Hematopoietic multipotent progenitor cell (in vitro differentiated cells): ENCODE data around the gene PPT1. TPM values are rescaled to one million over a fixed set of nuclear protein-coding genes. Genes with fewer than 3 reads are reported as not detected.
A peak's percentile ranks its signal among the peaks of the same experiment; 100 is the strongest.
"Not testable (repeated sequence)": the region's sequence is repeated elsewhere in the genome, so short reads cannot be mapped to it uniquely, and the experiment has no call there.

Source experiments
- DNase-seq, 3 donors: peaks; one replicate each; pipeline ENCODE4 v3.0.0-alpha.2; 2011 to 2015; ENCODE audit warnings: low read depth in 2 of 3, low spot score in 2 of 3
- total RNA-seq: library from RNA; depleted of rRNA; stranded (reverse); fragments of >200 nt; gene quantifications from one replicate; pipeline ENCODE4 v1.2.3, GENCODE V29; 2012

Gene PPT1
- total RNA-seq, 1 donor: 73.5 TPM

- DNase-seq: peak in 1 of 3 donors; percentile 40
Observed at GRCh38 chr1:40057310-40058030, 39.6 kb downstream of the PPT1 start.

GRCh38 chr1:40056519-40057309 is 40.3 kb downstream of the PPT1 start:
- no peak for DNase-seq

DNA sequence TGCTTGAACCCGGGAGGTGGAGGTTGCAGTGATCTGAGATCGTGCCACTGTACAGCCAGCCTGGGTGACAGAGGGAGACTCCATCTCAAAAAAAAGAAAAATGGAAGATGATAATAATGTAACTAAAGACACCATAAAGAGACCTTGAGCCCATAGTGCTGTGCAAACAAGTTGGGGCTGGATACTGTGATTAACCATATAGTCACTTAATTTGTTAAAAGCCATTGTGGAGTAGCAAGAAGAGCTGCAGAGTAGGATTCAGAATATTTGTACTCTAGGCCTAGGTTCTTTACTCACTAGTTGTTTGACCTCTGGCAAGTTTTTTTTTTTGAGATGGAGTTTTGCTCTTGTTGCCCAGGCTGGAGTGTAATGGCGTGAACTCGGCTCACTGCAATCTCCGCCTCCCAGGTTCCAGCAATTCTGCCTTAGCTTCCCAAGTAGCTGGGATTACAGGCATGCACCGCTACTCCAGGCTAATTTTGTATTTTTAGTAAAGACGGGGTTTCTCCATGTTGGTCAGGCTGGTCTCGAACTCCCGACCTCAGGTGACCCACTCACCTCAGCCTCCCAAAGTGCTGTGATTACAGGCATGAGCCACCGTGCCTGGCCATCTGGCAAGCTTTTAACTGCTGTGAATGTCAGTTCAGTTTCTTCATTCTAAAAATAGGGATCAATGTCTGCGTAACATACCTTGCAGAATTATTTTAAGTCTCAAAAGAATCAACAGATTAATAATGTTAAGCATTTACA is 43.7 kb downstream of the PPT1 start:
- no peak for DNase-seq

DNA sequence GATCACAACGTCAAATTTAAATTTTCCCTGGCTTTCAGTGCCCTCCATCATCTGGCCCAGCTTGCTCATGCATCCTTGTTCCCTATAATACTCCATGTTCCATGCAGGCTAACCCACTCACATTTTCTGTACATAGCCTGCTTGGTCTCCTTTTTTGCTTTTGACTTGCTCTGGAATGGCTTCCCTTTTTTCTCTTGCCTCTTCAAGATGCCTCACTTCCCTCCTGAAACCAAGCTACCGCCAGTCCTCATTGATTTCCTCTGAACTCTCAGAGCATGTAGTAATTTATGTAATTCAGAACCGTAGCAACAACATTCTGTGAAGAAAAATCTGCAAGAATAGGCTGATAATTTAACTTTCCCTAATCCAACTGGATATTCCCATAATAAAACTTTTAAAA is 46.2 kb downstream of the PPT1 start:
- peak in 1 of 3 donors; percentile 36 for DNase-seq

GRCh38 chr1:40049725-40050124 is 47.3 kb downstream of the PPT1 start:
- DNase-seq: no peak

- DNase-seq: no peak
Observed at GRCh38 chr1:40047769-40048168, 49.3 kb downstream of the PPT1 start.

DNA sequence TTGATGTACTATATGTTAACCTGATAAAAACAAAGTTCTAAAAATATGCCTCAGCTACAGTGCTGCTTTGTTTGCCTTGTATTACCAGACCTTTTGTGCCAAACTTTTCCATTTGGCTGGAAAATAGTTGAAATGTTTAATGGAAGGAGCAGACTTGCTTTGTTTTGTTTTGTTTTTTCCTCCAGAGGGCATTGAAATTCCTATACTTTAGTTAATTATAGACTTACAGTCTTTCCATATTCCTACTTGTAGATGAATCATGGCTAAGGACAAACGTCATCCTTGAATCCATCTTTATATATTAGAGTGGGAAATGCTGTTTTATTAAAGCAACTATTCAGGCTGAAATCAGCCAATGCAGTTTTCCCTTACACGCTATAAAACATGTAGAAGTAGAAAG is 49.8 kb downstream of the PPT1 start:
- DNase-seq: no peak

DNA sequence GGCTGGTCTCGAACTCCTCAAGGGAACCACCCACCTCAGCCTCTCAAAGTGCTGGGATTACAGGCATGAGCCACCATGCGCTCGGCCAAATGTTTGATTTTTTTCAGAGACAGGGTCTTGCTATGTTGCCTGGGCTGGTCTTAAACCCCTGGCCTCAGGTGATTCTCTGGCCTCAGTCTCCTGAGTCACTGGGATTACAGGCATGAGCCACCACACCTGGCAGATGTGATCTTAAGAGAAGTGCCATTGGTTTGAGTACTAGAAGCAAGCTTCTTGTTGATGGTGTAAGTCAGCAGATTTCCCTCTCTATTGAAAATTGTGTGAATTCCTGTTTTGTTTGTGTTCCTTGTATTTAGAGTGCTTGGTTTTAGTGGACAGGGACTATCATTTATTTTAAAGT is 51.3 kb downstream of the PPT1 start:
- no peak for DNase-seq

DNA sequence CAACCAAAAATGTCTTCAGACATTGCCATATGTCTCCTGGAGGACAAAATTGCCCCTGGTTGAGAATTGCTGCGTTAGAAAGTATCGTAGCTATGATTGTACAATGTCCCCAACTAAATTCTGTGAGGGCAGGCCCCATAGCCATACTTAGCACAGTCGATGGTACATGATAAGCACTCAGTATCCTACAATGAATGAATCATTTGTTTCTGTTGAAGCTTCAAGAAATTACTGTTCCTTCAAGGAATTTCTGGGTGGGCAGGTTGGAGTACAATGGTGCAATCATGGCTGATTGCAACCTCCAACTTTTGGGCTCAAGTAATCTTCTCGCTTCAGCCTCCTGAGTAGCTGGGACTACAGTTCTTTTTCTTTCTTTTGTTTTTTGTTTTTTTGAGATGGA is 51.9 kb downstream of the PPT1 start:
- no peak for DNase-seq

DNA sequence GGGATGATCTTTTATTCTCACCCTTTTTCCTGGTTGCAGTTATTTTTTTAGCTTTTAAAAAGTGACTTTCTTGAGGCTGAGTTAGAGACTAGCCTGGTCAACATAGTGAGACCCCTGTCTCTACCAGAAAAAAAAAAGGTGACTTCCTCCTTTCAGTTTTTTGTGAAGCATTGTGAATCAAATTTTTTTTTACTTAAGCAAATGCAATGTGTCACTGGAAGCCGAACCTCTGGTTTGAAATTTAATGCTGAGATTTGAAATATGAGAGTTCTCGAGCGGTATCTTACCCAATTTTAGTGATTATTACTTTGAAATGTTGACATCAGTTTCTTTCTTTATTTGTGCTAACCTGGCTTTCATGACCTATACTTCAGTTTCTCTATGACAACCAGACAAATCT is 52.9 kb downstream of the PPT1 start:
- peak in 1 of 3 donors; percentile 33 for DNase-seq

GRCh38 chr1:40042341-40042740 is 54.7 kb downstream of the PPT1 start:
- no peak for DNase-seq

DNA sequence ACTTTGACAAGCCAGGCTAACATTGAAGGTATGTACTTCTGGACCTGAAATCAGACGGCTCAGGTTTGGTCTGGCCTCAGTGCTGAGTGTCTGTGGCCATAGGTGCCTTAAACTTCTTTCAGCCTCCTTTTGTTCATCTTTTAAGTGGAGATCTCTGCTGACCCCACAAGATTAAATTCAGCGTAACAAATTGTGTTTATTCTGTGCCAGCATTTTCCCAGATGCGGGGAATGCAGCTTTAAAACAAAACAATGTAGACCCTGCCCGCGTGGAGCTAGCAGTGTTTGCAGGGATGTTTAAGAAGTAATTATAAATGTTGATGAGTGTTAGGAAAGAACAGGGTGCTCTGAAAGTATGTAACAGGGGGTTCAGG is 55.6 kb downstream of the PPT1 start:
- DNase-seq: no peak

DNA sequence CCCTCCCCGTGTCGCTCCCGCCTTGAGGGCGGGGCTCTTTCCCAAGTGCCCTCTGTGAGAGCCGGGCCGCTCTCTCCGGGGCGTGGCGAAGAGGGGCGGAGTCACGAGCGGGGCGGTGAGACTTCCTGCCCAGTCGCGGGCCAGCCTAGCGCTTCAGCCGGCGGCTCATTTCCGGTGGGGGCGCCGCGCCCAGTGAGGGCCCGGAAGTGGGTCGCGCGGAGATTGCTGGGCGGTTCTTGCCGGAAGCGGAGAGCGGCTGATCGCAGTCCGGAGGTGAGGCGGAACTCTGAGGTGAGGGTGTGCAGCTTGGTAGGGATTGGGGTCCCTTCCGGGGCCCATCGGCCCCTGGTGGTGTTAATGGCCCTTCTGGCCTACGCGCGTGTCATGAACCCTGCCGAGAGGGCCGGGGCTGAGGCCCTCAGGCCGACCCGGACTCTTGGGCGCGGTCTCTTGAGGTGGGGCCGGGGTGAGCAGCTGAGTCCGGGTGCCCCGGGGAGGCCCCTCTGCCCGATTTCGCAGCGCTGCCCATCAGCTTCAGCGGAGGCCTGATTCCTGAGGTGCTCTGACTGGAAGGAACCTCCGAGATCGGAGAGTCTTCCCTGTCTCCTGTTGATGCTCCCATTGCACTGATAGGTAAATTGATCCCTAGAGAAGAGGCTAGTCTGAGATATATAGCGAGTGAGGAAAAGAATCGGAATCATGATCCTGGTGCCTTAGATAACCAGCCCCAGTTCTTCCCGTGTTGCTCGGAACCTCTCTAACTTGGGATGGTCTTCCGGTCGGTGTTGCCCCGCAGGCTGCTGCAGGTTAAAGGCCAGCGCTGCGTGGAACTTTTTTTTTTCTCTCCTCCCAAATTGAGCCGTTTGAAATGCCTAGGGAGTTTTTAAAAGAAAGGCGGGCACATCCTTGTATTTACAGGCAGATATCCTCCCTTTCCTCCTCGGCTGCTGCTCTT is 56.3 kb downstream of the PPT1 start, which contains the start of gene CAP1:
TSS of gene CAP1 (plus strand) at position 219 of the 955 bp plus-strand sequence. CDS start 18,618 bp downstream, outside the sequence.
- peak; percentile 98 to 99 (median 99) for DNase-seq

GRCh38 chr1:40039757-40040510 is 57.1 kb downstream of the PPT1 start:
- peak in 2 of 3 donors; percentile 37 to 43 for DNase-seq

DNA sequence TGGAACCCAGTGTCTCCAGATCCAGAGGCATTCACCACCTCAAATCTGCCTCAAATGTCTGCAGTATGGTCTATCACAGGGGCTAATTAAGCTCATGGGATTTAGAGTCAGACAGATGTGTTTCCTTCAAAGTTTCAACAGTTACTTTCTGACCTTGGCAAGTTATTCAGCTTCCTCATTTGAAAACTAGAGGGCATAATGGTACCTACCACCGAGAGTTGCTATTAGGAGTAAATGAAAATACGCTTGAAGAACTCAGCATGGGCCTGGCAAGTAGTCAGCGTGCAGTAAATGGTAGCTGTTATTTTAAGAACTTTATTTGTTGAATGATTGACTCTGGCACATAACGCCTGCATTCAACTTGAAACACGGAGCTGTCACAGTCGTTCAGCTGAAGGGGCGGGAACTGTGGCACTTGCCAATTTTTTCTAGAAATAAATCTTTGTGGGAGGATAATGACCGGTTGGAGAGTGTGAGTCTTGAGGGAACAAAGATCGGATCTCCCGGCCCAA is 57.8 kb downstream of the PPT1 start:
- peak in 2 of 3 donors; percentile 56 to 75 for DNase-seq

DNA sequence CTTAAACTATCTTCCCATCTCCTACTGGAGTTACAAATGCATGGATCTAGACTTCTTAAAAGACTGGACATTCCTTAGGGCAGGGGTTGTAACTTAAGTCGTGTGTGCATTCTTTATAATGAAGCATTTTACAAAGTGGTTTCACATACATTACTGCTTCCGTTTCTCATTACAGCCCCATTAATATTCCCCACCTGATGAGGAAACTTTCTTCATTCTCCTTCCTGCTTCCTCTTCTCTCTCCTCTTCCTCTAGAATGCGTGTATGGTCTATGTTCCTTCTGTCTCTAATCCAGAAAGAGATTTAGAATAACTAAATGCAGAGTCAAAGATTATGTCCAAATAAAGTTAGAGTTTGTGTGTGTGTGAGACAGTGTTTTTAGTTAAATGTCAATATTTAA is 58.4 kb downstream of the PPT1 start:
- no peak for DNase-seq

DNA sequence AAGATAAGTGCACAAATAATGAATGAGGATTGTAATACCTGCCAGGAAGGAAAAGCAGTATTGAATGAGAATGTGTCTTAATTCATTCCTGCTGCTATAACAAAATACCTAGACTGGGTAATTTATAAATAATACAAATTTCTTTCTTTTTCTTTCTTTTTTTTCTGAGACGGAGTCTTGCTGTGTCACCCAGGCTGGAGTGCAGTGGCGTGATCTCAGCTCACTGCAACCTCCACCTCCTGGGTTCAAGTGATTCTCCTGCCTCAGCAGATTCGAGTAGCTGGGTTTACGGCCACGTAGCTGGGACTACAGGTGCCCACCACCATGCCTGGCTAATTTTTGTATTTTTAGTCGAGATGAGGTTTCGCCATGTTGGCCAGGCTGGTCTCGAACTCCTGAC is 59.8 kb downstream of the PPT1 start:
- not testable (repeated sequence) for DNase-seq

- DNase-seq: peak in 2 of 3 donors; percentile 64 to 74
Observed at GRCh38 chr1:40036574-40036973, 60.5 kb downstream of the PPT1 start.

GRCh38 chr1:40034869-40035268 is 62.2 kb downstream of the PPT1 start:
- peak in 2 of 3 donors; percentile 48 to 68 for DNase-seq
